SK-N-SH treated with all-trans-retinoic acid at 6 μM for 48 hours (cell line): Measurements from ENCODE around the gene PTRH2.

Experiments used
- ARNTL ChIP-seq: fragments of 450-650 bp; formaldehyde crosslinking; IDR thresholded peaks from 2 replicates; pipeline ENCODE4 v1.5.0; 2020; ENCODE audit warnings: low read depth, mild to moderate bottlenecking, moderate library complexity, borderline replicate concordance
- CSDC2 ChIP-seq: fragments of 250-450 bp; sonication (Bioruptor Pico); IDR thresholded peaks from 2 replicates; pipeline ENCODE4 v1.5.0; 2020; ENCODE audit warnings: mild to moderate bottlenecking, moderate library complexity
- CSRNP3 ChIP-seq: fragments of 250-450 bp; sonication (Bioruptor Pico); IDR thresholded peaks from 2 replicates; pipeline ENCODE4 v1.5.1; 2021; ENCODE audit warnings: mild to moderate bottlenecking, moderate library complexity
- OSR1 ChIP-seq: fragments of 250-450 bp; sonication (Bioruptor Pico); IDR thresholded peaks from 2 replicates; pipeline ENCODE4 v1.8.0; 2022; ENCODE audit warnings: moderate library complexity, mild to moderate bottlenecking, inconsistent platforms
- RARB ChIP-seq: fragments of 250-450 bp; sonication (Bioruptor Pico); IDR thresholded peaks from 2 replicates; pipeline ENCODE4 v1.8.0; 2021; ENCODE audit warnings: mild to moderate bottlenecking, moderate library complexity
- ZC3H10 ChIP-seq: fragments of 250-450 bp; sonication (Bioruptor Pico); IDR thresholded peaks from 2 replicates; pipeline ENCODE4 v1.5.1; 2021; ENCODE audit warnings: mild to moderate bottlenecking, moderate library complexity
- ZFP3 ChIP-seq: fragments of 250-450 bp; sonication (Bioruptor Pico); IDR thresholded peaks from 2 replicates; pipeline ENCODE4 v1.5.0; 2020; ENCODE audit warnings: mild to moderate bottlenecking, moderate library complexity
- ZNF565 ChIP-seq: fragments of 450-650 bp; formaldehyde crosslinking; conservative IDR thresholded peaks from 2 replicates; pipeline ENCODE4 v1.5.0; 2020; ENCODE audit warnings: low read depth, mild to moderate bottlenecking, moderate library complexity
- ZNF8 ChIP-seq: fragments of 450-650 bp; formaldehyde crosslinking; IDR thresholded peaks from 2 replicates; pipeline ENCODE4 v1.5.0; 2020; ENCODE audit warnings: mild to moderate bottlenecking, moderate library complexity
- TF ChIP-seq, protein P1 (sequence below): fragments of 250-450 bp; sonication (Bioruptor Pico); IDR thresholded peaks from 2 replicates; pipeline ENCODE4 v1.5.1; 2020; ENCODE audit warnings: low read depth, mild to moderate bottlenecking, moderate library complexity
- TF ChIP-seq, protein P2 (sequence below): fragments of 250-450 bp; sonication (Bioruptor Pico); IDR thresholded peaks from 2 replicates; pipeline ENCODE4 v1.8.0; 2020; ENCODE audit warnings: mild to moderate bottlenecking, moderate library complexity, borderline replicate concordance

- TF ChIP-seq, protein P1, sequence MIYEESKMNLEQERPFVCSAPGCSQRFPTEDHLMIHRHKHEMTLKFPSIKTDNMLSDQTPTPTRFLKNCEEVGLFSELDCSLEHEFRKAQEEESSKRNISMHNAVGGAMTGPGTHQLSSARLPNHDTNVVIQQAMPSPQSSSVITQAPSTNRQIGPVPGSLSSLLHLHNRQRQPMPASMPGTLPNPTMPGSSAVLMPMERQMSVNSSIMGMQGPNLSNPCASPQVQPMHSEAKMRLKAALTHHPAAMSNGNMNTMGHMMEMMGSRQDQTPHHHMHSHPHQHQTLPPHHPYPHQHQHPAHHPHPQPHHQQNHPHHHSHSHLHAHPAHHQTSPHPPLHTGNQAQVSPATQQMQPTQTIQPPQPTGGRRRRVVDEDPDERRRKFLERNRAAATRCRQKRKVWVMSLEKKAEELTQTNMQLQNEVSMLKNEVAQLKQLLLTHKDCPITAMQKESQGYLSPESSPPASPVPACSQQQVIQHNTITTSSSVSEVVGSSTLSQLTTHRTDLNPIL (CRISPR knock-in tag): no peak
- no peak for TF ChIP-seq CSRNP3 (CRISPR knock-in tag)
- TF ChIP-seq ZC3H10 (CRISPR knock-in tag): no peak
- TF ChIP-seq, protein P2, sequence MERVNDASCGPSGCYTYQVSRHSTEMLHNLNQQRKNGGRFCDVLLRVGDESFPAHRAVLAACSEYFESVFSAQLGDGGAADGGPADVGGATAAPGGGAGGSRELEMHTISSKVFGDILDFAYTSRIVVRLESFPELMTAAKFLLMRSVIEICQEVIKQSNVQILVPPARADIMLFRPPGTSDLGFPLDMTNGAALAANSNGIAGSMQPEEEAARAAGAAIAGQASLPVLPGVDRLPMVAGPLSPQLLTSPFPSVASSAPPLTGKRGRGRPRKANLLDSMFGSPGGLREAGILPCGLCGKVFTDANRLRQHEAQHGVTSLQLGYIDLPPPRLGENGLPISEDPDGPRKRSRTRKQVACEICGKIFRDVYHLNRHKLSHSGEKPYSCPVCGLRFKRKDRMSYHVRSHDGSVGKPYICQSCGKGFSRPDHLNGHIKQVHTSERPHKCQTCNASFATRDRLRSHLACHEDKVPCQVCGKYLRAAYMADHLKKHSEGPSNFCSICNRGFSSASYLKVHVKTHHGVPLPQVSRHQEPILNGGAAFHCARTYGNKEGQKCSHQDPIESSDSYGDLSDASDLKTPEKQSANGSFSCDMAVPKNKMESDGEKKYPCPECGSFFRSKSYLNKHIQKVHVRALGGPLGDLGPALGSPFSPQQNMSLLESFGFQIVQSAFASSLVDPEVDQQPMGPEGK: no peak
- no peak for TF ChIP-seq ZFP3 (CRISPR knock-in tag)
- no peak for TF ChIP-seq CSDC2
- TF ChIP-seq OSR1: no peak
- no peak for TF ChIP-seq ZNF565 (CRISPR knock-in tag)
- no peak for TF ChIP-seq ZNF8 (CRISPR knock-in tag)
- no peak for TF ChIP-seq RARB (CRISPR knock-in tag)
- TF ChIP-seq ARNTL (CRISPR knock-in tag): no peak
Measured at GRCh38 chr17:59699786-59700185, 7.4 kb downstream of the PTRH2 start.
